OCI-LY1 (cell line): ENCODE measurements around the gene S100A14.

ENCODE experiments used
- H2AFZ ChIP-seq: fragments of 200-600 bp; sonication (generic), shearing (Covaris generic); 2 replicates; pipeline ENCODE4 v1.6.0; 2014; ENCODE audit warnings: antibody characterized with exemption, mild to moderate bottlenecking, low read length
- H3F3A ChIP-seq: fragments of 200-600 bp; sonication (generic), shearing (Covaris generic); 2 replicates; pipeline ENCODE4 v1.6.0; 2014; ENCODE audit warnings: mild to moderate bottlenecking, antibody characterized with exemption, low read length, moderate library complexity; ENCODE audit not compliant: insufficient read depth
- H3K27ac ChIP-seq: fragments of 200-600 bp; sonication (generic); 2 replicates; pipeline ENCODE4 v1.5.1; 2014; ENCODE audit warnings: low read length, mixed run types, mild to moderate bottlenecking, low read depth; ENCODE audit not compliant: poor library complexity, severe bottlenecking
- H3K27me3 ChIP-seq: fragments of 200-600 bp; sonication (generic); 2 replicates; pipeline ENCODE4 v1.6.0; 2014; ENCODE audit warnings: antibody characterized with exemption, mild to moderate bottlenecking, low read length, moderate library complexity; ENCODE audit not compliant: insufficient read depth
- H3K36me3 ChIP-seq: fragments of 200-600 bp; sonication (generic); 2 replicates; pipeline ENCODE4 v1.6.1; 2014; ENCODE audit warnings: mild to moderate bottlenecking, antibody characterized with exemption, low read length, moderate library complexity, mixed read lengths; ENCODE audit not compliant: insufficient read depth
- H3K4me1 ChIP-seq: fragments of 200-600 bp; sonication (generic); 2 replicates; pipeline ENCODE4 v1.5.1; 2014; ENCODE audit warnings: mild to moderate bottlenecking, low read length, moderate library complexity; ENCODE audit not compliant: insufficient read depth, severe bottlenecking
- H3K4me2 ChIP-seq: fragments of 200-600 bp; sonication (generic), shearing (Covaris generic); 2 replicates; pipeline ENCODE4 v1.6.1; 2014; ENCODE audit warnings: low read length
- H3K4me3 ChIP-seq: fragments of 200-600 bp; sonication (generic); 2 replicates; pipeline ENCODE4 v1.5.1; 2014; ENCODE audit warnings: low read length, low read depth, mild to moderate bottlenecking, mixed read lengths; ENCODE audit not compliant: poor library complexity, severe bottlenecking
- H3K79me2 ChIP-seq: fragments of 200-600 bp; shearing (Covaris generic); 2 replicates; pipeline ENCODE4 v1.6.1; 2016; ENCODE audit warnings: mixed run types, low read length, mixed read lengths; ENCODE audit not compliant: insufficient read depth
- H3K9ac ChIP-seq: fragments of 200-600 bp; sonication (generic), shearing (Covaris generic); 2 replicates; pipeline ENCODE4 v1.6.1; 2014; ENCODE audit warnings: mild to moderate bottlenecking, low read length, mixed read lengths
- H3K9me2 ChIP-seq: fragments of 200-600 bp; sonication (generic), shearing (Covaris generic); 2 replicates; pipeline ENCODE4 v1.6.1; 2014; ENCODE audit warnings: low read depth, mild to moderate bottlenecking, low read length, mixed read lengths
- H3K9me3 ChIP-seq: fragments of 200-600 bp; shearing (Covaris generic); 2 replicates; pipeline ENCODE4 v1.6.1; 2014; ENCODE audit warnings: low read length, mixed read lengths
- H4K20me1 ChIP-seq: fragments of 200-600 bp; sonication (generic), shearing (Covaris generic); 2 replicates; pipeline ENCODE4 v1.6.0; 2016; ENCODE audit warnings: mild to moderate bottlenecking, low read length; ENCODE audit not compliant: insufficient read depth
- CTCF ChIP-seq: fragments of 200-600 bp; sonication (generic), shearing (Covaris generic); IDR thresholded peaks from 2 replicates; pipeline ENCODE4 v1.5.1; 2017; ENCODE audit warnings: mild to moderate bottlenecking, antibody characterized with exemption, low read length, moderate library complexity, mixed read lengths
- EZH2 ChIP-seq: fragments of 200-600 bp; sonication (generic), shearing (Covaris generic); IDR thresholded peaks from 2 replicates; pipeline ENCODE4 v1.8.0; 2017; ENCODE audit warnings: borderline replicate concordance, mixed run types, mild to moderate bottlenecking, antibody characterized with exemption, low read length, moderate library complexity, mixed read lengths

Gene S100A14

DNA sequence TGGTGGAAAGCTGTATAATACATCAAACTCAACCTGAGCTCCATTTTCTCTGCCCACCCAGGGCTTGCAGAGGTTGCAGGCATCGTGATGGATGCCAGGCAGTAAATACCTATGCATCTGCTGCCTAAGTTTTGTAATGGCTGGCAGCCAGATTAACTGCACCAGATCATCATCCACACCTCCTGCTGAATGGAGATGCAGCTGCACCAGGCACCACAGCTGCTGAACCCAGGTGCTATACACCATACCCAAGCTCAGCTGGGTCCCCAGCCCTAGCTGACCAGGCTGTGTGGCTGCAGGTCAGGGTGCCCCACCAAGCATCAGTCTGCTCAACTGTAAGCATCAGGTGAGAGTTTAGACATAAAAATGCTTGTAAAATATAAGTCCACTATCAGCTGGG is 35.6 kb upstream of the S100A14 start:
- peaks cover 6% of the 10 kb centered on the region for H3K4me1 ChIP-seq
- peaks cover 6% of the 10 kb centered on the region; the same call in 1 of the 2 replicates for H3F3A ChIP-seq
- H3K4me2 ChIP-seq: no peak overlapping the region
- H3K79me2 ChIP-seq: no peaks in the 10 kb centered on the region
- H2AFZ ChIP-seq: no peak overlapping the region
- no peaks in the 10 kb centered on the region for H4K20me1 ChIP-seq
- H3K27me3 ChIP-seq: no peaks in the 10 kb centered on the region
- no peaks in the 10 kb centered on the region for H3K9me2 ChIP-seq
- no peak overlapping the region for H3K9ac ChIP-seq
- no peak overlapping the region for H3K27ac ChIP-seq
- H3K36me3 ChIP-seq: peaks cover 6% of the 10 kb centered on the region
- no peaks in the 10 kb centered on the region for H3K9me3 ChIP-seq
- no peak for TF ChIP-seq EZH2
- no peak overlapping the region for H3K4me3 ChIP-seq

- H3K36me3 ChIP-seq: peaks cover 25% of the 10 kb centered on the region
- H2AFZ ChIP-seq: no peak overlapping the region
- H3K9me2 ChIP-seq: no peaks in the 10 kb centered on the region
- H3K79me2 ChIP-seq: no peaks in the 10 kb centered on the region
- no peaks in the 10 kb centered on the region for H3K9me3 ChIP-seq
- peaks cover 6% of the 10 kb centered on the region; the same call in 1 of the 2 replicates for H3F3A ChIP-seq
- no peaks in the 10 kb centered on the region for H4K20me1 ChIP-seq
- H3K4me2 ChIP-seq: no peak overlapping the region
- H3K27ac ChIP-seq: no peak overlapping the region
- H3K27me3 ChIP-seq: no peaks in the 10 kb centered on the region
- no peak overlapping the region for H3K4me3 ChIP-seq
- no peak overlapping the region for H3K9ac ChIP-seq
- TF ChIP-seq CTCF (no peak), EZH2 (no peak)
- peaks cover 6% of the 10 kb centered on the region for H3K4me1 ChIP-seq
Observed at GRCh38 chr1:153649863-153650235, 33.7 kb upstream of the S100A14 start.

DNA sequence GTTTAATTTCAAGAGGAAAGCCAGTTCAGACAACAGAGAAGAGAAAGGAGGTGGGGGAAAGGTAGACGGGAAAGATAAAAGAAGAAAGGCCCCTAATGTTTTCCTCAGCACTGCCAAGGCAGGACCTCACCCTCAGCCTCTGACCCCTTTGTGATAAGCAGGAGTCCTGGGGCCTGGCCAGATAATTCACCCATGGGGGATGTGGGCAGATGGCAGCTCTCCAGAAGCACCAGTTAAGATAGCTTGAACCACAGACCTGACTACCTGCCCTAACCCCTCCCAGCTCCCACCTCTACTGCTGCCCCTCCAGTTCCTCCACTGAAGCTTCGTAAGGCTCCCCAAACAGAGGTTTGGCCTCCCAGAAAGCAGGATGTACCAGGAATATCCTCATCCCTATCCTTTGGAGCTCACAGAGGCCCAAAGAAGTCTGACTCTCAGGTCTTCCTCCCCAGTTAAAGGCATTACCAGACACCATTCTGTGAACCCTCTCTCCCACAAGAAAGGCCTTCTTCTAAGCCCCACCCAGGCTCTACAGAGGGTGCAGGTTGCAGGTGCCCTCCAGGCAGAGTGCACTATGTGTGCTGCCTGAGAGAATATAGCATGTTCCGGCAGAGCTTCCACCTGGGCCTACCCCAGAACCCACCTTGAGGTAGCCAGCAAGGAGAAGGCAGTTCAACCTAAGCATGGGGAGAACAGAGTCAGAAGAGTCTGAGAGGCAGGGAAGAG is 33.2 kb upstream of the S100A14 start:
- TF ChIP-seq EZH2 (no peak), CTCF (no peak)
- no peaks in the 10 kb centered on the region for H3K9me3 ChIP-seq
- no peaks in the 10 kb centered on the region for H3K79me2 ChIP-seq
- H3K27me3 ChIP-seq: no peaks in the 10 kb centered on the region
- no peak overlapping the region for H3K9ac ChIP-seq
- no peak overlapping the region for H3K4me2 ChIP-seq
- H3K36me3 ChIP-seq: peaks cover 31% of the 10 kb centered on the region
- H3K4me1 ChIP-seq: peaks cover 6% of the 10 kb centered on the region
- no peak overlapping the region for H3K4me3 ChIP-seq
- no peak overlapping the region for H2AFZ ChIP-seq
- H3K9me2 ChIP-seq: no peaks in the 10 kb centered on the region
- no peak overlapping the region for H3K27ac ChIP-seq
- peaks cover 5% of the 10 kb centered on the region; the same call in 1 of the 2 replicates for H3F3A ChIP-seq
- H4K20me1 ChIP-seq: no peaks in the 10 kb centered on the region
